GM23248 (cell line): ENCODE results near the gene IKZF1. TPM values are rescaled to one million over a fixed set of nuclear protein-coding genes. Genes with fewer than 3 reads are reported as not detected.

Experiments used
- DNase-seq: peaks from one replicate; pipeline ENCODE4 v3.0.0-alpha.2; 2015
- H2AFZ ChIP-seq: fragments of 200-600 bp; sonication (generic); 2 replicates; pipeline ENCODE4 v1.6.1; 2016; ENCODE audit warnings: antibody characterized with exemption
- H3F3A ChIP-seq: fragments of 200-600 bp; sonication (generic); 2 replicates; pipeline ENCODE4 v1.6.1; 2016; ENCODE audit warnings: mild to moderate bottlenecking, antibody characterized with exemption, mixed run types; ENCODE audit not compliant: insufficient read depth
- H3K27ac ChIP-seq: fragments of 200-600 bp; sonication (generic); 2 replicates; pipeline ENCODE4 v1.5.1; 2016; ENCODE audit warnings: mild to moderate bottlenecking
- H3K27me3 ChIP-seq: fragments of 200-600 bp; sonication (generic); replicated peaks from 2 replicates; pipeline ENCODE4 v1.6.1; 2016; ENCODE audit warnings: mild to moderate bottlenecking; ENCODE audit not compliant: insufficient read depth
- H3K36me3 ChIP-seq: fragments of 200-600 bp; sonication (generic); 2 replicates; pipeline ENCODE4 v1.6.1; 2016; ENCODE audit warnings: low read depth, mild to moderate bottlenecking
- H3K4me1 ChIP-seq: fragments of 200-600 bp; sonication (generic); 2 replicates; pipeline ENCODE4 v1.6.1; 2016; ENCODE audit warnings: mild to moderate bottlenecking; ENCODE audit not compliant: insufficient read depth
- H3K4me2 ChIP-seq: fragments of 200-600 bp; sonication (generic); one replicate; pipeline ENCODE4 v1.6.1; 2016; ENCODE audit warnings: mild to moderate bottlenecking; ENCODE audit not compliant: unreplicated experiment
- H3K4me3 ChIP-seq: fragments of 200-600 bp; sonication (generic); 2 replicates; pipeline ENCODE4 v1.5.1; 2016; ENCODE audit warnings: mild to moderate bottlenecking
- H3K79me2 ChIP-seq: fragments of 200-600 bp; sonication (generic); 2 replicates; pipeline ENCODE4 v1.6.1; 2016; ENCODE audit warnings: mild to moderate bottlenecking; ENCODE audit not compliant: insufficient read depth
- H3K9ac ChIP-seq: fragments of 200-600 bp; sonication (generic); 2 replicates; pipeline ENCODE4 v1.6.1; 2016; ENCODE audit warnings: mild to moderate bottlenecking
- H3K9me2 ChIP-seq: fragments of 200-600 bp; sonication (generic); 2 replicates; pipeline ENCODE4 v1.6.1; 2016; ENCODE audit warnings: mixed run types, mild to moderate bottlenecking, moderate library complexity; ENCODE audit not compliant: insufficient read depth
- H3K9me3 ChIP-seq: fragments of 200-600 bp; sonication (generic); one replicate; pipeline ENCODE4 v1.6.1; 2017; ENCODE audit warnings: low read depth
- H4K20me1 ChIP-seq: fragments of 200-600 bp; sonication (generic); 2 replicates; pipeline ENCODE4 v1.6.0; 2016; ENCODE audit not compliant: insufficient read depth
- EZH2 ChIP-seq: fragments of 200-600 bp; sonication (generic); IDR thresholded peaks from 2 replicates; pipeline ENCODE4 v1.6.1; 2018; ENCODE audit warnings: antibody characterized with exemption, mild to moderate bottlenecking; ENCODE audit not compliant: insufficient read depth, poor library complexity, severe bottlenecking
- EZH2phosphoT487 ChIP-seq: fragments of 200-600 bp; sonication (generic); IDR thresholded peaks from 2 replicates; pipeline ENCODE4 v1.6.1; 2018; ENCODE audit warnings: antibody characterized with exemption, moderate library complexity, mild to moderate bottlenecking, low read depth; ENCODE audit not compliant: insufficient read depth
- WGBS, 2 experiments: methylation state at CpG; one replicate each; pipeline ENCODE4 v1.1.6; 2015 to 2017; ENCODE audit warnings: low lambda C conversion rate in 2 of 2, low coverage in 1 of 2; ENCODE audit errors: missing lambda C conversion rate in 2 of 2; 5-methylcytosine and 5-hydroxymethylcytosine counted together
- in situ Hi-C: fragments of 300-500 bp; cut with MboI; formaldehyde crosslinking; loops from 2 replicates; pipeline ENCODE4 v1.15.0; 2020
- polyA plus RNA-seq: library from polyadenylated mRNA; unstranded; fragments of >200 nt; fragmentation: Nextera tagmentation; extraction: Ambion mirVana; gene quantifications from 2 replicates; pipeline ENCODE4 v1.2.1, GENCODE V29; 2016
- total RNA-seq: library from RNA; depleted of rRNA; stranded (reverse); fragments of >200 nt; shearing (Covaris generic); gene quantifications from 2 replicates; pipeline ENCODE4 v1.2.3, GENCODE V29; 2014

The IKZF1 gene
- total and polyA plus RNA-seq, 2 experiments from 2014 or later: not detected

DNA sequence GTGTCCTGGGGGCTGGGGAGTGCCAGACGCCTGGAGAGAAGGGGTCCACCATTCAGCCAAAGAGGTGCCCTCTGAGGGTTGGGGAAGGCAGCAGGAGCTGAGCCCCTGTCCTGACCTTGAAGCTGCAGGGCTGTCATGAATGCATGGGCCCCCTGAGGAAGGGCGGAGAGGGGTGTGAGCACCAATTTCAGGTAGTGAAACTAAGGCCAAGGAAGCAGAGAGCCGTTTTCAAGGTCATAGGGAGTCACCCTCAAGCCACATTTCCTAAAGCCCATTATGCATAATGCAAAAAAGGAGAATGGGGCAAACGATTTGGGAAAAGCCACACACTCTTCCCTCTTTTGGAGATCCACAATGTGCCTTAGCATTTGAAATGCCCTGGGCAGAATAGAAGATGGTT, 108.5 kb downstream of the IKZF1 start:
- H3F3A ChIP-seq: no peaks in the 10 kb centered on the region
- no peaks in the 10 kb centered on the region for H3K9me2 ChIP-seq
- no peak overlapping the region for H3K4me2 ChIP-seq
- TF ChIP-seq EZH2phosphoT487 (no peak), EZH2 (no peak)
- H3K36me3 ChIP-seq: no peaks in the 10 kb centered on the region
- H3K9me3 ChIP-seq: no peaks in the 10 kb centered on the region
- H3K27ac ChIP-seq: no peak overlapping the region
- no peaks in the 10 kb centered on the region for H3K79me2 ChIP-seq
- H2AFZ ChIP-seq: no peak overlapping the region
- H3K4me1 ChIP-seq: no peaks in the 10 kb centered on the region
- in situ Hi-C loops: loop anchor here (10.0 kb wide), 1 partner anchor 208 kb away; no protein-coding TSS in a partner anchor
- H4K20me1 ChIP-seq: no peaks in the 10 kb centered on the region
- 29 to 35% methylated on average over 4 of the region's 4 CpGs for WGBS, 2 experiments
- DNase-seq: no peak
- peaks cover 20% of the 10 kb centered on the region; the same call in 1 of the 2 replicates for H3K27me3 ChIP-seq
- no peak overlapping the region for H3K9ac ChIP-seq
- H3K4me3 ChIP-seq: no peak overlapping the region

DNA sequence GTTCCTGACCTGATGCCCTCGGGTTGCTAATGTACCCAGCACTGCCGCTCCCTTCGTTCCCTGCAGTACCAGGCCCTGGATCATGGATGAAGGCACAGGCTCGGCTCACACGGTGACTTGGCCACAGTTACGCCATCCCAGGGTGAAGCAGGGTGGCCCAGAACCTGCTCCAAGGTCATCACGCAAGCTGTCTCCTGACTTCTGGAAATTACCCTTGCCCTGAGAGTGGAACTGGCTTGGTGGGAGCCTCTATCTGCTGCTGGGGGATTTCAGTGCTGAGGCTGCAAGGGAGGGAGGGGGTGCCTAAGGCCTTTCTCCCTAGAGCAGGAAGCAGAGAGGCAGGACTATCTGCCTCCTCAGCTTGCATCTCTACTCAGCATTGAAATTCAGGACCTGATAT, 109.0 kb downstream of the IKZF1 start:
- TF ChIP-seq EZH2phosphoT487: no peak
- no peak for TF ChIP-seq EZH2

DNA sequence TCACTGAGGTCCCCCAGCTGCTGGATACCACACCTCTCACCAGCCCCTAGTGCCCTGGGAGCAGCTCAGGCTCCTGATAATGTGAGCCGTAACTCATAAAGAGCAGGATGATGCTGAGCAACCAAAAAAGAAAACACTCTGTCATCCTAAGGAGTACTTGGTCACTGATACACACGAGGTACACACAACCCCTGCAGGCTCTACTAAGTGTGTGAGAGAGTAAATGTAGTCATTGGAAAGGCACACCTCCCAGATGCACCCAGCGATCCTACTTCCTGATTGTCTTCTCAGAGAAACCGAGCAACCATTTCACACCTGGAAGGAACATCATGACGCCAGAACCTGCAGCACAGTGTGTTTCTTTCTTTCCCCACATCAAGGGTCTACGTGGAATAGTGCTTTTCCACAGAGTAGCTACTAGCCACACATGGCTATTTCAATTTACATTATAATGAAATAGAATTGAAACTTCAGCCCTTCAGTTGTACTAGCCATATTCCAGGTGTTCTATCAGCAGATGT, 111.4 kb downstream of the IKZF1 start:
- H3K36me3 ChIP-seq: no peaks in the 10 kb centered on the region
- TF ChIP-seq EZH2 (no peak), EZH2phosphoT487 (no peak)
- no peaks in the 10 kb centered on the region for H3K9me3 ChIP-seq
- no peak for DNase-seq
- no peak overlapping the region for H3K4me2 ChIP-seq
- no peaks in the 10 kb centered on the region for H3K9me2 ChIP-seq
- H3K4me3 ChIP-seq: no peak overlapping the region
- 56 to 67% methylated on average over 6 of the region's 6 CpGs for WGBS, 2 experiments
- no peak overlapping the region for H3K27ac ChIP-seq
- no peak overlapping the region for H2AFZ ChIP-seq
- no peaks in the 10 kb centered on the region for H3K79me2 ChIP-seq
- H4K20me1 ChIP-seq: no peaks in the 10 kb centered on the region
- 0 out of 2 replicates have a peak, but pooled peaks cover 14% of the 10 kb centered on the region for H3K27me3 ChIP-seq
- H3K4me1 ChIP-seq: no peaks in the 10 kb centered on the region
- no peaks in the 10 kb centered on the region for H3F3A ChIP-seq
- in situ Hi-C loops: loop anchor here (10.0 kb wide), 1 partner anchor 211 kb away; no protein-coding TSS in a partner anchor
- no peak overlapping the region for H3K9ac ChIP-seq

More for the DNA sequence above, 109.0 kb downstream of the IKZF1 start:
- H3K27ac ChIP-seq: no peak overlapping the region
- H3K27me3 ChIP-seq: 0 out of 2 replicates have a peak, but pooled peaks cover 14% of the 10 kb centered on the region
- no peaks in the 10 kb centered on the region for H3K9me2 ChIP-seq
- no peaks in the 10 kb centered on the region for H3K36me3 ChIP-seq
- DNase-seq: no peak
- H3K4me3 ChIP-seq: no peak overlapping the region
- no peaks in the 10 kb centered on the region for H4K20me1 ChIP-seq
- H2AFZ ChIP-seq: no peak overlapping the region
- H3K9me3 ChIP-seq: no peaks in the 10 kb centered on the region
- H3K79me2 ChIP-seq: no peaks in the 10 kb centered on the region
- no peaks in the 10 kb centered on the region for H3F3A ChIP-seq
- in situ Hi-C loops: loop anchor here (10.0 kb wide), 1 partner anchor 209 kb away; no protein-coding TSS in a partner anchor
- H3K4me1 ChIP-seq: no peaks in the 10 kb centered on the region
- WGBS, 2 experiments: 67 to 73% methylated on average over 7 of the region's 7 CpGs
- H3K4me2 ChIP-seq: no peak overlapping the region
- no peak overlapping the region for H3K9ac ChIP-seq

DNA sequence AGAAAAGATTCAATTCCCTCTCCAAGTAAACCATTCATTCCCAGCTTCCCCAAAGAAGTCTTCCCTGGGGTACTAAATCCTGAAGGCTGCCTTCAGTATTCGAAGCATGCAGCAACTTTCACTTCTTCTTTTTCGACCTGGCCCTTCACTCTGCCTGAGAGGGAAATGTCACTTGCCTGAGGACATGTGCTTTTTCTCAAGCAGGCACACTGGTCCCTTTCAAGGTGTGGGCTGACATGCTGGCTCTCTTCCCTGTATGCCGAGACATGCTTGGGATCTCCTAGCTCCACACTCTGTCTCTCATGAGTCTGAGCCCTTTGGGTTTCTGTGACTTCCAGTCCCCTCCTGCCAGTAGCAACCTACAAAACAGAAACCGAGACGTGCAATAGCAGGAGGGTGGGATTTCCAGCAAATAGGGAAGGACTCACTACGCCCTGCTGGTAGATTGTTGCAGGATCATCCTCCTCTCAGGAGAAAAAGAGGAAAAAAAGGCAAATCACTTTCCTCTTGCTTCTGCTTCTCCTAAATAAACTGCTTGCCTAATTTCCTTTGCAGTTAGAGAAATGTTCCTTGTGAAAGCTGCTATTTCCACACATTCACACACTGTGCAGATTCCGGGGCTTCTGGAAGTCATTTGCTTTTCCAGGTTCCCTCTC, 112.1 kb downstream of the IKZF1 start:
- no peaks in the 10 kb centered on the region for H3K79me2 ChIP-seq
- H3K4me2 ChIP-seq: no peak overlapping the region
- H3K9me2 ChIP-seq: no peaks in the 10 kb centered on the region
- no peaks in the 10 kb centered on the region for H3K4me1 ChIP-seq
- H3K27me3 ChIP-seq: 0 out of 2 replicates have a peak, but pooled peaks cover 14% of the 10 kb centered on the region
- in situ Hi-C loops: loop anchor here (10.0 kb wide), 1 partner anchor 212 kb away; no protein-coding TSS in a partner anchor
- H3K4me3 ChIP-seq: no peak overlapping the region
- H4K20me1 ChIP-seq: no peaks in the 10 kb centered on the region
- TF ChIP-seq EZH2 (no peak), EZH2phosphoT487 (no peak)
- H2AFZ ChIP-seq: no peak overlapping the region
- H3K27ac ChIP-seq: no peak overlapping the region
- 29 to 30% methylated on average over 7 of the region's 7 CpGs for WGBS, 2 experiments
- DNase-seq: no peak
- H3F3A ChIP-seq: no peaks in the 10 kb centered on the region
- no peaks in the 10 kb centered on the region for H3K9me3 ChIP-seq
- H3K9ac ChIP-seq: no peak overlapping the region
- H3K36me3 ChIP-seq: no peaks in the 10 kb centered on the region
